ENCODE results near the gene PRPSAP2.
A peak's percentile ranks its signal among the peaks of the same experiment; 100 is the strongest.
"Not testable (repeated sequence)": the region's sequence is repeated elsewhere in the genome, so short reads cannot be mapped to it uniquely, and the experiment has no call there.

The PRPSAP2 gene

GRCh38 chr17:18946536-18946935 is 88.6 kb downstream of the PRPSAP2 start:
- DNase-seq: no peak

GRCh38 chr17:18947866-18948265 is 89.9 kb downstream of the PRPSAP2 start:
- DNase-seq: no peak

- DNase-seq: no peak
These were observed 90.6 kb downstream of the PRPSAP2 start for GRCh38 chr17:18948476-18949006.

GRCh38 chr17:18949566-18949965 is 91.6 kb downstream of the PRPSAP2 start:
- DNase-seq: no peak

- no peak for DNase-seq
These were observed 92.4 kb downstream of the PRPSAP2 start for GRCh38 chr17:18950346-18950745.

GRCh38 chr17:18950944-18951905 is 93.3 kb downstream of the PRPSAP2 start:
- DNase-seq: no peak

GRCh38 chr17:18951941-18952842 is 94.3 kb downstream of the PRPSAP2 start, which contains the start of gene SLC5A10:
Gene SLC5A10, plus strand, starts transcription at chr17:18952165. Its CDS starts 41 bp downstream, at chr17:18952206.
- no peak for DNase-seq

GRCh38 chr17:18953231-18953728 is 95.3 kb downstream of the PRPSAP2 start:
- DNase-seq: no peak

GRCh38 chr17:18954321-18954720 is 96.4 kb downstream of the PRPSAP2 start:
- DNase-seq: no peak

GRCh38 chr17:18955009-18955408 is 97.1 kb downstream of the PRPSAP2 start:
- no peak for DNase-seq

GRCh38 chr17:18956021-18956420 is 98.1 kb downstream of the PRPSAP2 start:
- not testable (repeated sequence) for DNase-seq

- no peak for DNase-seq
These were observed 98.7 kb downstream of the PRPSAP2 start for GRCh38 chr17:18956581-18956980.

- DNase-seq: no peak
These were observed 99.9 kb downstream of the PRPSAP2 start for GRCh38 chr17:18957831-18958230.

- no peak for DNase-seq
These were observed 100.7 kb downstream of the PRPSAP2 start for GRCh38 chr17:18958611-18959010.

GRCh38 chr17:18959071-18959844 is 101.3 kb downstream of the PRPSAP2 start:
- no peak for DNase-seq

GRCh38 chr17:18959845-18960240 is 101.9 kb downstream of the PRPSAP2 start:
- DNase-seq: no peak

- DNase-seq: no peak
These were observed 102.3 kb downstream of the PRPSAP2 start for GRCh38 chr17:18960241-18960665.

- DNase-seq: peak; percentile 96
These were observed 103.0 kb downstream of the PRPSAP2 start for GRCh38 chr17:18960803-18961511.

- peak; percentile 57 for DNase-seq
These were observed 103.9 kb downstream of the PRPSAP2 start for GRCh38 chr17:18961634-18962493.

- DNase-seq: no peak
These were observed 104.5 kb downstream of the PRPSAP2 start for GRCh38 chr17:18962494-18962815.

All from stimulated activated CD8-positive, alpha-beta memory T cell treated with anti-CD3 and anti-CD28 coated beads, Interleukin-4, amount 100 ng/mL, for 48 hours (primary cell).